Measurements from ENCODE around the gene SUN5.
"Not testable (repeated sequence)": the region's sequence is repeated elsewhere in the genome, so short reads cannot be mapped to it uniquely, and the experiment has no call there.

Gene SUN5

GRCh38 chr20:32960849-32961731, 43.1 kb downstream of the SUN5 start:
- no peak for DNase-seq

DNA sequence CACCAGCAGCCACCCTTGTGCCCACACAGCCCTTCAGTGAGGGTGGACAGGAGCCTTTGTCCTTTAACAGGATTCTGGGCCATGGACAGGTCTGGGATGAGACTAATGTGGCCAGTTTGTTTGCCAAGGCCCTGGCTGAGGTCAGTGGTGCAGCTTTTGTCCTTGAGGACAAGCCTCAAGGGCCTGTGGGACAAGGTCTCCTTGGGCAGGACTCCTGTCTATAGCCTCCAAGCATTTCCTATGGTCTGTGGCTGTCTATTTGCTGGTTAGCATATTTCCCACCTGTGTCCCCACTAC, 44.1 kb downstream of the SUN5 start:
- no peak for DNase-seq

DNA sequence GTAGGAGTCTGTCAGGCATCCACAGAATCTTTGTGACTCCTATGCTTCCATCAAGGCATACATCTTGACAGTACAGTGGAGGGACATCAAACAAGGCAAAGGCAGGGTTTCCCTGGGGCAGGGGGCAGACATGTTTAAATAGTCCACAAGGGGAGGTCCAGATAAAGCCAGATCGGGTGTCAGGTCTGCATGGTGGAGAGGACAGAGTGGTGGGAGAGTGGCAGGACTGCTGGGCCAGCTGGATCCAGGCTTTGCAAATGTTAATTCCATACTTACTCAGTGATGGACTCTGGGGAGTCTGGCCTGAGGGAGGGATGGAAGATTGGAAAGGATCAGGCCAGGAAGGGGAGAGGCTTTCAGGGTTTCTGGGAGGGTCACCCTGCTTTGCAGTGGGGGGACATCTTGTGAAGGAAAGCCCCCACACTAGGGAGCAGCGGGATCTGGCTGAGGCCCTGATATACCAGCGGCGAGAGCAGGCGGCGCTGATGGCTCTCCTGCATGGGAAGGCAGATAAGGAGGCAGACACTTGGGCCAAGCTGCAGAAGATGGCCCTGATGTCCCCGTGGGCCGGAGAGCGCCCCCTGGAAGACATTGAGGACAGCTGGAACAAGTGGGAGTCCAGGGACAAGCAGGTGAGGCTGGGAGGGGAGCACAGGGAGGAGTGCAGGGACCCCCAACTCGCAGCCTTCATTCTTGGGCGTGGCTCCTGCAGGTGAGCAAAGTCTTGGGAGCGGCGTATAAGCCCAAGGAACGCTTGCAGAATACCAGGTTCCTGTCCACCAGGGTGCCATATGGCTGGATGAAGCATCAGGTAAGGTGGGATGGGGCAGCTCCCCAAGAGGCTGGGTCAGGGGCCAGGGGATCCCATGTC, 44.6 kb downstream of the SUN5 start:
- DNase-seq, result no peak

GRCh38 chr20:32958574-32958973, 45.7 kb downstream of the SUN5 start:
- no peak for DNase-seq

DNA sequence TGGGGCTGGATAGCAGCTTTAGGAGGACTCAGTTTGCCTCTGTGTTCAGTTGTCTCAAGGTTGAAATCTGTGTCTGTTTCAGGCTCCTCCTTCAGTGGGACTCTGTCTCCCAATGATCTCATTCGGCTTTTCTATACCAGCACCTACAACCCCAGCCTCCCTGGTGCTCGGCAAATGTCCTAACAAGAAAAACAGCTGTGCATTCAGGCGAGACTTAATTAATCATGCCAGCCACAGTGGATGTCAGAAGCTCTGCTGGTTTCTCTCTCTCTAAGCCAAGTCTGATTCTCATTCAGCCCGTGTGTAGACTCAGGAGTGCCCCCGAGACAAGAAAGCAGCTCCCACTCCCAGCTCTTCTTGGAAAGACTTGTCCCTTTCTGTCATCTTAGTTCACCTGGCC, 46.8 kb downstream of the SUN5 start:
- DNase-seq, result no peak

DNA sequence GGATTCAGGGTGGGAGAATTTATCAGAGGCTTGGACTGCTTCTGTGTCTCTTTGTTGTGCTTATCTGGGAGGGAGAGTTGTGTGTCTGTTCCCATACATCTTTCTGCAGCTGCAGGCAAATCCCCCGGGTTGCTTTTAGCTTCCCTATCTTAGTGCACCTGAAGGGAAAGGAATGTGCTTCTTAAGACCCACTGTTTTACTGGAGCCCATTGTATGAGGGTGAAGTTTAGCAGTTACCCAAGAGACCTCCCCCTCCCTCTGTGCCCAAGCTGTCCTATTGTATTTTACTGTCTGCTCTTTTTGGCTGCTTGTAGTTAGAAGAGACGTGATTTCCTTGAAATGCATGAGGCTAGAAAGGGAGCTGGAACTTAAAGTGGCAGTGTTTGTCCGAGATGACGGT, 53.7 kb downstream of the SUN5 start:
- DNase-seq, result not testable (repeated sequence)

DNA sequence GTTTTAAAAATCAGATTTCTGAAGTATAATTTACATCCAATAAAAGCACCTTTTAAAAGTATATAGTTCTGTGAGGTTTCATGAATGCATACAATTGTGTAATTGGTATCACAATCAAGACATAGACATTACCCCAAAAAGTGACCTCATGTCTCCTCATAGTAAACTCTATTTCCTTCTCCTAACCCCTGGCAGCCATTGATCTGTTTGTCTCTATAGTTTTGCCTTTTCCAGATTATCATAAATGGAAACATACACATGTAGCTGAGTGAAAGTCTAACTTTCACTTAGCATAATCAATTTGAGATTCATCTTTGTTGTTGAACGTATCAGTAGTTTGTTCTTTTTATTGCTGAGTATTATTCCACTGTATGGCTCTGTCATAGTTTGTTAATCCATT, 57.6 kb downstream of the SUN5 start:
- DNase-seq, result no peak

GRCh38 chr20:32945710-32946221, 58.5 kb downstream of the SUN5 start:
- peak; percentile 7 for DNase-seq

DNA sequence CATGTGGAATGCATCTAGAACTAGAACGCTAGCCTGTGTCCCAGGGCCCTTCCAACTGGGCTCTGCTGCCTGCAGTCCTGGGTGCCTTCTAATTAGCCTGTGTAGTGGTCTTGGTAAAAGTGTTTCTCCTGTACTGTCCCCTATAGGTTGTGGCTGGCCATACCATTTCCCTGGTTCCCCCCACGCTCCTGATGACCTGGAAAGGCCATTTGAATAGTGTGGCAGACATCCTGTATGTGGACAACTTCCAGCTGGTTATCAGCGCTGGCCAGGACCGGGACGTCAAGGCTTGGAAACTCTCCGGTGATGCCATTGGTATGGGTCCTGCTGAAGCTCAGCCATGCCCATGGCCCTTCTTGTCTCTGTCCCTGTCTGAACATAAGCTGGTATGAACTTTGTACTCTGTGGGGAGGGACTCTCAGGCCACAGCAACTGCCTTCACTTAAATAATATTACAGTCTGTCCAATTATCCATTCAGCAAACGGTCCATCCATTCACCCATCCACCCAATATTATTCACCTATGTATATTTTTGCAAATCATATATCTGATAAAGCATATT, 60.7 kb downstream of the SUN5 start:
- no peak for DNase-seq

DNA sequence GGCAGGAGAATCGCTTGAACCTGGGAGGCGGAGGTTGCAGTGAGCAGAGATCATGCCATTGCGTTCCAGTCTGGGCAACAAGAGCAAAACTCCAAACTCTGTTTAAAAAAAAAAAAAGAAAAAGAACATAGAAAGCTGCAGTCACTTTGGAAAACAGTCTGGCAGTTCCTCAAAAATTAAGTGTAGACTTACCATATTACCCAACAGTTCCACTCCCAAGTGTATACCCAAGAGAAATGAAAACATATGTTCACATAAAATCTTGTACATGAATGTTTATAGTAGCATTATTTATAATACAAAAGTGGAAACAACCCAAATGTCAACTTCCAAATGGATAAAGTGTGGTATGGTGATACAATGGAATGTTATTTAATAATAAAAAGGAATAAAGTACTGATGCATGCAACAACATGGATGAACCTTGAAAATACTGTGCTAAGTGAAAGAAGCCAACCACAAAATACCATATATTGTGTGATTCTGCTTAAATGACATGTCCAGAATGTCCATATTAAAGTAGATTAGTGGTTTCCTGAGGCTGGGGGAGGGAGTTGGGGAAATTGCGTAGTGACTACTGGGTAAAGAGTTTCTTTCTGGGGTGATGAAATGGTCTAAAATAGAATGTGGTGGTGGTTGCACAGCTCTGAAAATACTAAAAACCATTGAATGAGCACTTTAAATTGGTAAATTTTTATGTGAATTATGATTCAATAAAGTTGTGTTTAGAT, 62.9 kb downstream of the SUN5 start:
- no peak for DNase-seq

DNA sequence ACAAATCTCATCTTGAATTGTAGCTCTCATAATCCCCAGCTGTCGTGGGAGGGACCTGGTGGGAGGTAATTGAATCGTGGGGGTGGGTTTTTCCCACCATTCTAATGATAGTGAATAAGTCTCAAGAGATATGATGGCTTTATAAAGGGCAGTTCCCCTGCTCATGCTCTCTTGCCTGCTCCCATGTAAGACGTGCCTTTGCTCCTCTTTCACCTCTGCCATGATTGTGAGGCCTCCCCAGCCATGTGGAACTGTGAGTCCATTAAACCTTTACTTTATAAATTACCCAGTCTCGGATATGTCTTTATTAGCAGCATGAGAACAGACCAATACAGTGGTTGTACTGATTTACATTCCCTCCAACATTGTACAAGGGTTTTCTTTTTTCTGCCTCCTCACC, 69.7 kb downstream of the SUN5 start:
- DNase-seq, result no peak
